Prostate gland (tissue), 2 donors: ENCODE measurements around the gene GUCA1A. TPM values are rescaled to one million over a fixed set of nuclear protein-coding genes. Genes with fewer than 3 reads are reported as not detected.
"Not testable (repeated sequence)": the region's sequence is repeated elsewhere in the genome, so short reads cannot be mapped to it uniquely, and the experiment has no call there.

Experiments
- DNase-seq: peaks from one replicate; pipeline ENCODE4 v3.0.0-alpha.2; 2019; ENCODE audit warnings: low spot score
- H3K27ac ChIP-seq, 2 donors: fragments of 200-600 bp; sonication (generic); 2 replicates each; pipeline ENCODE4 v1.5.1; 2017 to 2019
- H3K27me3 ChIP-seq: fragments of 200-600 bp; sonication (generic); replicated peaks from 2 replicates; pipeline ENCODE4 v1.5.1; 2019; ENCODE audit not compliant: insufficient read depth
- H3K36me3 ChIP-seq, 2 donors: fragments of 200-600 bp; sonication (generic); 1 replicate in 1 of 2; 2 replicates in 1 of 2; pipeline versions ENCODE4 v1.5.1 to v1.8.1; 2017 to 2019
- H3K4me1 ChIP-seq: fragments of 200-600 bp; sonication (generic); replicated peaks from 2 replicates; pipeline ENCODE4 v1.5.1; 2019
- H3K4me3 ChIP-seq, 2 donors: fragments of 200-600 bp; sonication (generic); 2 replicates each; pipeline ENCODE4 v1.5.1; 2017 to 2019
- H3K9me3 ChIP-seq: fragments of 200-600 bp; sonication (generic); 2 replicates; pipeline ENCODE4 v1.5.1; 2017
- POLR2A ChIP-seq: fragments of 450-650 bp; IDR thresholded peaks from one replicate; pipeline ENCODE4 v1.6.1; 2016; ENCODE audit warnings: antibody characterized with exemption, mild to moderate bottlenecking
- POLR2AphosphoS5 ChIP-seq: sonication (generic); formaldehyde crosslinking; IDR thresholded peaks from one replicate; pipeline ENCODE4 v1.6.1; 2017; ENCODE audit warnings: antibody characterized with exemption
- WGBS: methylation state at CpG from one replicate; pipeline ENCODE4 v1.1.5; 2018; 5-methylcytosine and 5-hydroxymethylcytosine counted together
- intact Hi-C: fragments of 100-400 bp; cut with DNase I; formaldehyde crosslinking; loops from one replicate; pipeline ENCODE4 v1.14.2; 2022
- total RNA-seq, 2 donors: library from RNA; depleted of rRNA; stranded (reverse); fragments of >200 nt; gene quantifications; one replicate each; pipeline ENCODE4 v1.1.0, GENCODE V29; 2016
- TF ChIP-seq, protein P1 (sequence below), 4 experiments: fragments of 200-600 bp in 2 of 4; fragments of 450-650 bp in 2 of 4; sonication (generic) in 2 of 4; IDR thresholded peaks; 1 replicate in 3 of 4; 2 replicates in 1 of 4; pipeline ENCODE4 v1.5.1; 2016 to 2019; ENCODE audit warnings: antibody characterized with exemption in 4 of 4, mild to moderate bottlenecking in 2 of 4, moderate library complexity in 2 of 4

Gene GUCA1A
- total RNA-seq, 2 donors from 2014 or later = 2.1 TPM; not detected in 1

DNA sequence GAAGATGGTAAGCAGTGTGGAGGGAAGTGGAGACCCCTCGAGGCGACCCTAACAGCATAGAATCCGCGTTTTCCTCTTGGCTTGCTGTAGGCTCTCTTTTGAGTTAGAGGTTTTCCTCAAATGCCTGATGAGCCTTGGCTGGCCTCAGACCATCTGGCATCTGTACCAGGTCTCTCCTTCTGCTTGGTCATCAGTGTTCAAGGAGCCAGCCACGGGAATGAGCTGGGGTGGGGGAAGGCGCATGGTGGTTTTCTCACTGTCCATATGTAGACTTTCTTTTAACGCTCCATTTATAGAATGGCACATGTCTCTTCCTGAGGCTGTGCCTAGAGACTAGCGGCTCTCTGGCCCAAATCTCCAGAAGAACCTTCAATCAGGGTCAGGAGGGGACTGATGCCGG is 8.1 kb upstream of the GUCA1A start:
- Histone ChIP-seq H3K4me3 (no peak overlapping the region), H3K36me3 (no peaks in the 10 kb centered on the region), H3K27ac (no peak overlapping the region), H3K9me3 (no peaks in the 10 kb centered on the region), H3K27me3 (no peaks in the 10 kb centered on the region), H3K4me1 (no peaks in the 10 kb centered on the region)
- WGBS = 82% methylated on average over 9 of the region's 9 CpGs
- intact Hi-C loops = no loop called here
- TF ChIP-seq POLR2A = no peak
- TF ChIP-seq, protein P1, sequence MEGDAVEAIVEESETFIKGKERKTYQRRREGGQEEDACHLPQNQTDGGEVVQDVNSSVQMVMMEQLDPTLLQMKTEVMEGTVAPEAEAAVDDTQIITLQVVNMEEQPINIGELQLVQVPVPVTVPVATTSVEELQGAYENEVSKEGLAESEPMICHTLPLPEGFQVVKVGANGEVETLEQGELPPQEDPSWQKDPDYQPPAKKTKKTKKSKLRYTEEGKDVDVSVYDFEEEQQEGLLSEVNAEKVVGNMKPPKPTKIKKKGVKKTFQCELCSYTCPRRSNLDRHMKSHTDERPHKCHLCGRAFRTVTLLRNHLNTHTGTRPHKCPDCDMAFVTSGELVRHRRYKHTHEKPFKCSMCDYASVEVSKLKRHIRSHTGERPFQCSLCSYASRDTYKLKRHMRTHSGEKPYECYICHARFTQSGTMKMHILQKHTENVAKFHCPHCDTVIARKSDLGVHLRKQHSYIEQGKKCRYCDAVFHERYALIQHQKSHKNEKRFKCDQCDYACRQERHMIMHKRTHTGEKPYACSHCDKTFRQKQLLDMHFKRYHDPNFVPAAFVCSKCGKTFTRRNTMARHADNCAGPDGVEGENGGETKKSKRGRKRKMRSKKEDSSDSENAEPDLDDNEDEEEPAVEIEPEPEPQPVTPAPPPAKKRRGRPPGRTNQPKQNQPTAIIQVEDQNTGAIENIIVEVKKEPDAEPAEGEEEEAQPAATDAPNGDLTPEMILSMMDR (IDR thresholded peaks at IDR 0.05) = no peak
- TF ChIP-seq POLR2AphosphoS5 = no peak
- no peak for DNase-seq

DNA sequence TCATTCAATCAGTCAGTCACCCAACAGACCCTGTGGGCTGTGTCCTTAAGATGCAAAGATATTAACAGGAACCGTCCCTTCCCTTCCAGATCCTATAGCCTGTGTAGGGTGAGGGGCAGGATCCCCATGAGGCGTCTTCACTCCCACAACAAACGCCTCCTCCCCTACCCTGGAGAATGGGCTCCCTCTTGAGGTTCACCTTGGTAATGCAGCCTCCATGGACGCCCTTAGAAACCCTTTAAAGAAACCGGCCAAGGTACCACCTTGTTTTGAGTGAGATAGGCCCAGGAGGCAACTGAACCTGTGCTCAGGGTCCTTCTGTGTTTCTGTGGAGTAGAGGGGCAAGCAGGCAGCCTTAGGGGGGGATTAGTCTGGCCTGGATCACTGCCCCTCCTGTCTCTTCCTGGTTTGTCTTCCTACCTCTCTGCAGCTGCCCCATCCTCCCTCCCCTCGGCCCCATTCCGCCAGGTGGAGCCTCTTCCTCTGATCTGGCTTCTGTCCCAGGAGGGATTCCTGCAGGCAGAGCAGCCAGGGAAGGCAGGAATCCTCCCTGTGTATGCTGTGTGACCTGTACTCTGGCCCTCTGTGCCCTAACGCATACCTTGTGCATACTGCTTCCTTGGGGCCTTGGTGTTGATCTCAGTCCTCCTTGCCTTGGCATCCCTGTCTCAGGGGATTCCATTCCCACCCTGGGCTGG is 6.6 kb upstream of the GUCA1A start:
- H3K4me3 ChIP-seq = no peak overlapping the region
- 7% methylated on average over 8 of the region's 8 CpGs for WGBS
- no peaks in the 10 kb centered on the region for H3K27me3 ChIP-seq
- no peak for TF ChIP-seq POLR2A
- peak; percentile 32 for TF ChIP-seq POLR2AphosphoS5
- TF ChIP-seq, protein P1 (IDR thresholded peaks at IDR 0.05) = peak; percentile 80 to 98 (median 92)
- peak; percentile 71 for DNase-seq
- no peaks in the 10 kb centered on the region for H3K4me1 ChIP-seq
- no peaks in the 10 kb centered on the region for H3K36me3 ChIP-seq
- intact Hi-C loops = loop anchor here (2.0 kb wide), 1 partner anchor 90 kb away; no protein-coding TSS in a partner anchor
- H3K9me3 ChIP-seq = no peaks in the 10 kb centered on the region
- H3K27ac ChIP-seq = no peak overlapping the region

DNA sequence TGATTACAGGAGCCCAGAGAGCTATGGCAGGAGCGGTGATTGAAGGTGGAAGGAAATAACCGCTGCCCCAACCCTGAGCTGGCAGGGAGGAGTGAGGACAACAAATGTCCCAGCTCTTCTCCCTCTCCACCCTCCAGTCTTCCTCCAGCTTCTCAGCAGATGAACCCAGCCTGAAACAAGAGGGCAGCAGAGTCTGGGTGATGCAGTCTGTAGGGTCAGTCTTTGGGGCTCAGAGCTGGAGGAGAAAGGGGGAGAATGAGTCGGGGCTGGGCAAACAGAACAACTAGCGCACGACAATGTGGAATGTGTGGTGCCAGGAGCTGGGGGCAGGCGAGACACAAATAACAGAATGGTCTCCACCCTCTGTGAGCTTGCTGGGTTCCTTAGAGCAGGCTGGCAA is 4.5 kb upstream of the GUCA1A start:
- H3K27me3 ChIP-seq = no peaks in the 10 kb centered on the region
- TF ChIP-seq POLR2AphosphoS5 = no peak
- TF ChIP-seq, protein P1 (IDR thresholded peaks at IDR 0.05) = no peak
- TF ChIP-seq POLR2A = no peak
- H3K36me3 ChIP-seq = no peaks in the 10 kb centered on the region
- H3K9me3 ChIP-seq = no peaks in the 10 kb centered on the region
- H3K4me3 ChIP-seq = no peak overlapping the region
- intact Hi-C loops = no loop called here
- no peak for DNase-seq
- H3K4me1 ChIP-seq = no peaks in the 10 kb centered on the region
- 73% methylated on average over 6 of the region's 6 CpGs for WGBS
- no peak overlapping the region for H3K27ac ChIP-seq

DNA sequence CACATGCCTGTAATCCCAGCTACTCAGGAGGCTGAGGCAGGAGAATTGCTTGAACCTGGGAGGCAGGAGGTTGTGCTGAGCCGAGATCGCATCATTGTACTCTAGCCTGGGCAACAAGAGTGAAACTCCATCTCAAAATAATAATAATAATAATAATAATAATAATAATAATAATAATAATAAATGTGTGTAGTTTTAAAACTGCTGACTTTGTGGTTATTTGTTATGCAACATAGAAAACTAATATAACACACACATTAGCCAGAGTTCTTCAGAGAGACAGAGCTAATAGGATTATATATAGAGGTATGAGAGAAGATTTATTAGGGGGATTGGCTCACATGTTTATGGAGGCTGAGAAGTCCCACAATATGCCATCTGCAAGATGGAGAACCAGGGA is 3.4 kb upstream of the GUCA1A start:
- H3K27me3 ChIP-seq, H3K9me3 ChIP-seq, intact Hi-C loops, H3K4me1 ChIP-seq, DNase-seq, H3K27ac ChIP-seq, H3K36me3 ChIP-seq, H3K4me3 ChIP-seq: not testable (repeated sequence)
- WGBS = 61% methylated on average over 2 of the region's 2 CpGs

DNA sequence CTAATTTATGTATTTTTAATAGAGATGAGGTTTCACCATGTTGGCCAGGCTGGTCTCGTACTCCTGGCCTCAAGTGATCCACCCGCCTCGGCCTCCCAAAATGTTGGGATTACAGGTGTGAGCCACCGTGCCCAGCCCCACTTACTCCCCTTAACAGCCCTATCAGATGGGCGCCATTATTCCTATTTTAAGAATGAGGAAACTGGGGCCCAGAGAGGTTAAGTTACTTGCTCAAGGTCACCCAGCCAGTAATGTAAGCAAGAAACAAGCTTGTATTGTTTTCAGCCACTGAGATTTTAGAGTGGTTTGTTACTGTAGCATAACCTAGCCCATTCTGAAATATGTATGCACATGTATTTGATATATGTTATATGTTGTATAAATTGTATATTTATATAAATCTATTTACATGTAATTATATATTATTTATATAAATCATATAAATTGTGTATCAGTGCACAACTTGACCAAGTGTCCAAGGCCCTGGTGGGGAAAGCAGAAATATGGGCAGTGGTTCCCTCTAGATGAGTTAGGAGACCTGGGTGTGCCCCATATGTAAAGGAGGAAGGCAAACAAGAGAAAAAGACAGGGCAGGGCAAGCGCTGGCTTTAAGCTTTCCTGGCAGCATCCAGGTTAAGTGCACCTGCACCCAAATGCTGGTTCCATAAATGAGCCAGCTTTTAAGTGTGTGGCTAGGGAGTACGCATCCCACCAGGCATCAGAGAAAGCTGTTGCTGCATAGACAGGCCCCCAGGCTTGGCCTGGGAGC is 1.2 kb upstream of the GUCA1A start:
- intact Hi-C loops = no loop called here
- TF ChIP-seq, protein P1 (IDR thresholded peaks at IDR 0.05) = no peak
- TF ChIP-seq POLR2A (no peak), POLR2AphosphoS5 (no peak)
- WGBS = 86% methylated on average over 7 of the region's 7 CpGs
- no peak for DNase-seq
- Histone ChIP-seq H3K9me3 (no peaks in the 10 kb centered on the region), H3K4me3 (no peak overlapping the region), H3K27ac (no peak overlapping the region), H3K36me3 (no peaks in the 10 kb centered on the region), H3K4me1 (no peaks in the 10 kb centered on the region), H3K27me3 (no peaks in the 10 kb centered on the region)
